OCI-M2 (cell line): ENCODE results near the gene SYPL1.

Experiments
- DNase-seq: peaks from one replicate; lab custom pipeline; 2025; ENCODE audit not compliant: unreplicated experiment; lab: John Stamatoyannopoulos, UW

SYPL1 gene

DNA sequence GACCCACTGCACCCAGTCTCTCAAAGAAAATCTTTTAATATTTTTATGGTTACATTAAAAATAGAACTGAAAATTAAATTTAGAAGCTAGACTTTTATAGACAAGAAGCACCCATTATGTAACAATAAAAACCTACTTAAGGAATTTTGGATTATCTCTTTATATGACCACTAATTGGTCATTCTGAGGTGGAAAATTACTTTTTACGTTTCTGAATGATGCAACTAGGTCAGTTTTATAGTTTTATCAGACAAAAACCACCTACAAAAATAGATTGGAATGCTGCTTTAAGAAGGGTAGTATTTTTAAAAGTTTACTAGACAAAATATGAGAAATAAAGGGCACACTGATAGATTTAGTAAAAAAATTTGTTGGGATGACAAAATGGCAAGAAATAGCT is 16.5 kb downstream of the SYPL1 start:
- no peak for DNase-seq

DNA sequence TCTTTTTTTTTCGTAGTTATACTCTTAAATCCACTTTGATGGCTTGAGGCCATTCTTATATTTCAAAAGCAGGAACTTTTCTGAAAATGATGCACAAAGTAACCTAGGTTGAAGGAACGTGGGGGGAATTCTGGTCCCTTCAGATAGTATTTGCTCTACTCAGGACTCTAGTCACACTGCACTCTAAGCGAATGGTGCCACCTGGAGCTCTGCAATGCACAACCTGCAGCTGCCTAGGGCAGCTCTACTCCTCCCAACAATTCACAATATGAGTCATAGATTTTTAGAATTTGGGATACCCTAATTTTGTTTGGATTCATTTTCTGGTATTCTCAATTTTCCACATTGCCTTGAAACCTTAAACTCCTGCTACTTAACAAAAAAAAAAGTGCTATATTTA is 17.3 kb downstream of the SYPL1 start:
- no peak for DNase-seq

DNA sequence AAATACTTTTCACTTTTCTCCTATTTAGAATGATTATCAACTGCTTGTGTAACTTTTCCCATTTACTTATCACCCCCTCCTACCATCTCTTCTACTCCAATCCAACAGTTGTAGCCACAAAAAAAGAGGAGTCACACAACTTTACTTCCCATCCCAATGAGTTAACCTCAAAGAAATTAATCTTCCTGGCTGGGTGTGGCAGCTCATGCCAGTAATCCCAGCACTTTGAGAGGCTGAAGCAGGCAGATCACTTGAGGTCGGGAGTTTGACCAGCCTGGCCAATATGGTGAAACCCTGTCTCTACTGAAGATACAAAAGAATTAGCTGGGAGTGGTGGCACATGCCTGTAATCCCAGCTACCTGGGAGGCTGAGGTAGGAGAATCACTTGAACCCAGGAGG is 19.9 kb downstream of the SYPL1 start:
- no peak for DNase-seq

DNA sequence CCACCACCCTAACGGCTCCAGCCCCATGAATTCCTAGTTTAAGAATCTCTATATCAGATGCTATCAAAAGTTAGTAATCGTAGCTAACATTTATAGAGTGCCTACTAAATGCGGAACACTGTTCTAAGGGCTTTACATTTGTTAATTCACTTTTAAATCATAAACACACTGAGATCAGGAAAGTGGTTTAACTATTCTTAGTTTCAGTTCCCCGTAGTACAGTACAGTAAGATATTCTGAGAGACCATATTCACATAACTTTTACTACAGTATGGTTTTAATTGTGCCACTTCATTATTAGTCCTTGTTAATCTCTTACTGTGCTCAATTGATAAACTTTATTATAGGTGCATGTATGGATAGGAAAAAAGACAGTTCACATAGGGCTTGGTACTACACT is 22.5 kb downstream of the SYPL1 start:
- DNase-seq: no peak

DNA sequence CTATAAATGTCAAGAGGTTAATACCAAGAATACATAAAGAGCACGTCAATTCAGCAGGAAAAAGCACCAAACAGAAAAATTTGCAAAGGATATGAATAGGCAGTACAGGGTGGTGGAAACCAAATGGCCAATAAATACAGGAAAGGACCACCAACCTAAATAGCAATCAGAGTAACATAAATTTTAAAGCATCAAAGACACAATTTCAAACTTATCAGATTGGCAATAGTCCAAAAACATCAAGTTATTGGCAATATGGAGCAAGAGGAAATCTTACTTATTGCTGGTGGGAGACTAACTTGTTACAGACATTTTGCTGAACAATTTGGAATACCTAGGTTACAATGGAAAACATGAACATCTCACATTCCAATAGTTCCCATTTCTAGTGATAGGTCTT is 24.1 kb downstream of the SYPL1 start:
- DNase-seq: no peak

DNA sequence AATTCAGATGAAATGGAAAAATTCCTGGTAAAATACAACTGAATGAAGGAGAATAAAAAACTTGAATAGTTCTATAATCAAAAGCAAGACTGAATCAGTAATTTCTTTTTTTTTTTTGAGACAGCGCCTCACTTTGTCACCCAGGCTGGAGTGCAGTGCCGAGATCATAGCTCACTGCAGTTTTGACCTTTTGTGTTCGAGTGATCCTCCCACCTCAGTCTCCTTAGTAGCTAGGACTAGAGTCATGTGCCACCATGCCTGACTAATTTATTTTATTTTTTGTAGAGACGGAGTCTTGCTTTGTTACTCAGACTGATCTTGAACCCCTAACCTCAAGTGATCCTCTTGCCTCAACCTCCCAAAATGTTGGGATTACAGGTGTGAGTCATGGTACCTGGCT is 26.1 kb downstream of the SYPL1 start:
- no peak for DNase-seq

DNA sequence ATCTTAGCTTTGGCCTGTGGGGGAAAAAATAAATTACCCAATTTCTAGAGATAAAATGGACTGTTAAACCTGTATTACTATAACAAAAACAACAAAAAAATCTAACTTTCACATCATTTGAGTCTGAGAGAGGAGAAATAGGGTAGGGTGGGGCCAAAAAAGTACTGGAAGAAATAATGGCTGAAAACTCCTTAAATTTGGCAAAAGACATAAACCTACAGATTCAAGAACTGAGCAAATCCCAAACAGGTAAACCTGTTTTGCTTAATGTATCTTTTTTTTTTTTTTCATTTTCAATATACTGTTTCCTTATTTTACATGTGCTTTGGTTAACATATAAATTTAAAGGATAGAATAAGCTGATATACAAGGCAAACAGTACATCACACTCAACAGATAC is 27.1 kb downstream of the SYPL1 start:
- no peak for DNase-seq

DNA sequence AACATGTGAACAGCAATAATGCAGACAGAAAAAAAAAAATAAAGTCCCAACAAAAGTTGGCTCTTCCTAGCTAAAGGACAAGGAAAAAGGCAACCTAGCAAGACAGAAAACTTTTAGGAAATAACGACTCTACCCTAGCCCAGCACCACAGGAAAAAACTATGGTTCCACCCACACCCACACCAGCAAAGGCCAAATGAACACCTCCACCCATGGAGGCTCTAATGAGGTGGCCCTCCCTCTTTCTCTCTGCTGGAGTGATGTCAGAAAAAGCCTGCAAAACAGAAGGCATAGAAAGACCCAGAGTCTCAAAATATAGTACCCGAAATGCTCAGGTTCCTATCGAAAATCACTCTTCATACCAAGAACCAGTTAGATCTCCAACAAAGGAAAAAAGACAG is 28.4 kb downstream of the SYPL1 start:
- DNase-seq: no peak

DNA sequence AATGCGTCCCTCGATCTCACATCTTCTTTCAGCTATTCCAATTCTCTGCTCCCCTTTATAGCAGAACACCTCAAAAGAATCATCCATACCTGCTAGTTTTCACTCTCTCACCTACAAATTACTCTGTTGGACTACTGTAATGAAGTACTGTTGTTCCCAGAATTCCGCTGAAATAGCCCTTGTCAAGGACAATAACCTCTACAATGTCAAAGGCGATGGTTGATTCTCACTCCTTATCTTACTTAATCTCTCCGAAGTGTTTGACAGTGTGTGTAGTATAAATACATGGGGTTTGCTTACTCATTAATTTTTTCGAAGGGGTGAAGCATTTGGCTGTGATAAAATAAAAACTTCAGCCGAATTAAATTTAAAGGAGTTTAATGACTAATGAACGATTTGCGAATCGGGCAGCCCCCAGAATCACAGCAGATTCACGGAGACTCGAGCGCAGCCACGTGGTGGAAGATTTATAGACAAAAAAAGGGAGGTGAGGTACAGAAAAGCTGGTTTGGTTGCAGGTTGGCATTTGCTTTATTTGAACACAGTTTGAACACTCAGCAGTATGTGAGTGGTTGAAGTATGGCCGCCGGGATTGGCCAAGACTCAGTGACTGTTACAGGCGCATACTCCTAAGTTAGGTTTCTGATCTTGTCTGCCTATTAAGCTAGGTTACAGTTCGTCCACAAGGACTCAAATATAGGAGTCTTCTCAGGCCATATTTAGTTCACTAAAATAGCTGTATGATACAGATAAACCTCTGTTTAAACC is 29.8 kb downstream of the SYPL1 start:
- DNase-seq: no peak

DNA sequence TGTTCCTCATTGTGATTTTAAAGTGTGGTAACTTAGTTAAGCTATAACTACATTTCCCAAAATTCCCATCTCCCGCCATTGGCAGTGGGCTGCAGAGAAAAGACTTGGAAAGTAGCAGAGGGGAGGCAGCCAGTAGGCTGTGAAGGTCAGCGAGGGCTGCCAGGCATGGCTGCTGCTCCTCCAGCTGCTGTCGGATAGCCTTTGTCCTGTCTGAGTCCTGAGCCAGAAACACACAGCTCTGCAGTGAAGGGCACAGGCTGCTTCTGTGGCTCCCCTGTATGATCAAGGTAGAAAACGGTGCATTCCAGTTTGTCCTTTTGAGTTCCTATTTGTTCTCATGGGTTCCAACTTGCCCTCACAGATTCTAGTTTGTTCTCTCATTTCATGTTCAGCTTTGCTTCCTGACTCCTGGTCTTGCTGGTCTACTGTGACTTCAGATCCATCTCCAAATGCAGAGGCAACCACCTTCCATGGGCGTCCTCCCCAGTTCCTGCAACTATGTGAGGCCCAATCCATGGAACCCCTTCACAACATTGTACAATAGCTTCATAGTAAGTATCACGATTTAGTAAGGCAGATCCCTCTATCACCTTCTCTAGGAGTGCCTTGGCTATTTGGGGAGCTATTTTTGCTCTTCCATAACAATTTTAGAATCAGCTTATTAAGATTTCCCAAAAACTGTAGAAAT is 31.7 kb downstream of the SYPL1 start:
- no peak for DNase-seq

DNA sequence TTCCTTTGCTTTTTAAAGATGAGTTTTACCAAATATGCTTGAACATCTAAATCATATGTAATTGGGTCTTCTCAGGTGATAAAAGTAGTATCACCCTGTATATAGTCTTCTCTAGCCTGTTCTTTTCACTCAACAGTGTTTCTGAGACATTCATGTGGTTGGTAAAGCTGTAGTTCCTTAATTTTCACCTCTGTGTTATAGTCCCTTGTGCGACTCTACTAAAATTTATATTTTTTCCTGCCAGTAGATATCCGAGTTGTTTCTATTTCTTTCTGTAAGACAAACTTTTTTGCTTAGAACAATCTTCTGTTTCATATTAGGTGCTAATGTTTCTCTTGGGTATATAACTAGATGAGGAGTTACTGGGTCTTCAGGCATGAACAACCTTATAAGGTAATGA is 35.6 kb downstream of the SYPL1 start:
- DNase-seq: no peak

DNA sequence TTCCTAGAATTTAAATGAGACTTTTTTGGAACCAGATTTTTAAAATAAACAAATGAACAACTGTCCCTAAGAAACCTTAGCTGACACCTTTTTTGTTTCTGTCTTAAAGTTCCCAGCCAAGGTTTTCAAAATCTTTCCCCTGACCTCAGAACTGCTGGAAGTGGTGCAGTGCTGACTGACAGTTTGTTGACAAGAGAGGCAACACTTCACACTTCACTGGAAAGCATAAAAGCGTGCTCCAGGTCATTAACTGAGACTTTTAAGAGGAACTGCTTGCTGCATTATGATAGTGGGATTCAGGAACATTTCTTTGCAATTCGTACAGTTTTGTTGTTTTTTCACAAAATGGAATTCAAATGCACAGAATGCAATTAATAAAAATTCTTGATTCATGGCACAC is 36.2 kb downstream of the SYPL1 start:
- no peak for DNase-seq

DNA sequence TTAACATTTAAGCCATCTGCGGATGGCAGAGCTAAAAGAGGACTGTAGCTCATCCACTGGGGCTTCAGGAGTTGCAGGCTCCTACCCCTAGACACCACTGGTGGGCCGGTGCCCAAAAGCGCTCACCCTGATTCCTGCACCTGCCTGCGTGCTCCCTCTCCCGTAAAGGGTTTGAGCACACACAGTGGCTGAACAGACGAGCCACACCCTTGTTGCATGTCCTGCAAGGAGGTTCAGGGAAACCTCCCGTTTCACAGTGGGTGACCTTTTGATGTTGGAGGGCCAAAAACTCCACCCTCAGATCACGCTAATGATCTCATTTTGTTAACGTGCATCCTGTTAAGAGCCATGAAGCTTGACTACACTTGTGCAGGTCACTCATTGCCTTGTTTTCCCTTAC is 37.9 kb downstream of the SYPL1 start:
- no peak for DNase-seq

DNA sequence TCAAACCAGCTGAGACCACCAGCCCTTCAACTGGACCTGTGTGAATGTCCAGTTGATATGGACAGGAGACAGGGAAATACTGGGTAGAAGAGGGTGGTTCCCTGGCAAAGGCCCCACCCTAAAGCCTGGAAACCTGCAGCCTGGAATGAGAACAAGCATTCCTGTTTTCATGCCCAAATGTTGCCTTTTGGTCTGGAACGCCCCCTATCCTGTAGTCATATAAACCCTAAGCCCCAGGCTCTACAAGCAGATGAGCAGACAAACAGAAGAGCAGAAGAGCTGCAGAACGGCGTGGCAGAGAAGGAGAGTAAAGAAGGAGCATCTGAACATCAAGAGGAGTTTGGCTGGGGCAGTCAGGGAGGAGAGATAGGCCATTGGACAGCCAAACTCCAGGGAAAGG is 38.4 kb downstream of the SYPL1 start:
- no peak for DNase-seq

DNA sequence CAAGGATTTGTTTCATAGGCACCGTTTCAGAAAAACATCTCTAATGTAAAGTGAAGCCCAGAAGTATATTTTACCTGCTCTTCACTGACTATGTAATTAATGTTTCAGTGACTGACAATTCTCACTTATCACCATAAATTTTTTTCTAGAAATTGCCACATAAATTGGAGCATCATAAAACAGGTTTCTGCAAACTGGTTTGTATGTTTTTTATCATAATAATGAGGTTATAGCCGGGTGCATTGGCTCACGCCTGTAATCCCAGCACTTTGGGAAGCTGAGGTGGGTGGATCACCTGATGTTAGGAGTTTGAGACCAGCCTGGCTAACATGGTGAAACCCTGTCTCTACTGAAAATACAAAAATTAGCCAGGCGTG is 39.4 kb downstream of the SYPL1 start:
- DNase-seq: no peak

DNA sequence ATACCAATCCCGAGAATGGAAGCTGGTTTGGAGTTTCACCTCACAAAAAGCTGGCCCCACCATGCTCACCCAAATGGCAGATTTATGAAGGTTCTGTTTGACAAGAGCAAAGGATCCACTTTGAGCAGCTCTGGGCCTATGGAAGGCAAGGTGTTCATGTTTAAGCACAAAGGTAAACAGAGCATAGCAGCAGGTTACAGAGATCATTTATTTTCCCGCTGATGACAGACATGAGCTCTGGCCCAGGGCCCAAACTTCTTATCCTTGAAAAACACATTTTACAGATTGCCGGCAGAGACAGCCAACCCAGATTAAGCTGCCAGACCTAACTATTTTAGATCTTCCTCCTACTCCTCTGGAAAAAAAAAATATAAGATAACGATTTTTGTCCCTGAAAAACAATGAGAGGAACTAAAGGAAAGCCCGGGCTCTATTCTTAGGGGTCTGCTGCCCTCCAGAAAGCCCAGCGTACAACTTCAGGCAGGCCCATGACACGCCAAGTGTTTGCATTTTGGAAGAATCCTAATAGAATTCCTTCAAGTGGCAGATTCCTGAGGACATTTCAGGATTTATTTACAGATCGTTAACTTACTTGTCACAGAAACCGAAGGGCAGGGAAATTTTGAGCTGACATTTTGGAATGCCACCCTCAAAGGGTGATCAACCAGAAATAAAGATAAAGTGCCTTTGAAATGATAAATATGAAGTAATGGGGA is 40.0 kb downstream of the SYPL1 start:
- peak; percentile 12 for DNase-seq

DNA sequence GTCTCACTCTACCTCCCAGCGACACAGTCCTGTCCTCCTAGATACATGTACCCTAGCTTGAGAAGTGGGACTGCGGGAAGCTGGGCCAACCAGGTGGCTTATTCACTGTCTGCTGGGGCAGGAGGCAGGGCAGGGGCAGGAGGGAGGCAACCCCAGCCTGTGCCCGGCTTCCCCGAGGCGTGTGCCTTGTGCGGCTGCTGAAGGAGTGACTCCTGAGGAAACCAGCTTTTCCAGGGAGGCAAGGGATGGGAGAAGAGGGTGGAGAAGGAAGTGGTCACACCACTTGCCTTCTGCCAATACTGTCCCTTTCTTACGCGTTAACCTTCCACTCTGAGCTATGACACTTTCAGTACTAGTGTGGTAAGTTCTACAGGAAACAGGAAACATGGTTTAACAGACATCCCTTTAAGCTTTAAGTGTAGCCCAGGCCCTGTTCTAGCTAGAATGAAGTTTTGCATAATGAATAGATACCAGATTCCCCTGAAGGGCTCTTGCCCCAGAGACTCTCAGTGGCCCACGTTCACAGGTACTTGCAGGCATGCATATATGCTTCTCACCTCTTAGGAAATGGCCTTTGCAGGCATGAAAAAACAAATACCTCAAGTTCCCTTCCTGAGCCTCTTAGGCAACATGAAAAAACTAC is 40.6 kb downstream of the SYPL1 start:
- DNase-seq: no peak

DNA sequence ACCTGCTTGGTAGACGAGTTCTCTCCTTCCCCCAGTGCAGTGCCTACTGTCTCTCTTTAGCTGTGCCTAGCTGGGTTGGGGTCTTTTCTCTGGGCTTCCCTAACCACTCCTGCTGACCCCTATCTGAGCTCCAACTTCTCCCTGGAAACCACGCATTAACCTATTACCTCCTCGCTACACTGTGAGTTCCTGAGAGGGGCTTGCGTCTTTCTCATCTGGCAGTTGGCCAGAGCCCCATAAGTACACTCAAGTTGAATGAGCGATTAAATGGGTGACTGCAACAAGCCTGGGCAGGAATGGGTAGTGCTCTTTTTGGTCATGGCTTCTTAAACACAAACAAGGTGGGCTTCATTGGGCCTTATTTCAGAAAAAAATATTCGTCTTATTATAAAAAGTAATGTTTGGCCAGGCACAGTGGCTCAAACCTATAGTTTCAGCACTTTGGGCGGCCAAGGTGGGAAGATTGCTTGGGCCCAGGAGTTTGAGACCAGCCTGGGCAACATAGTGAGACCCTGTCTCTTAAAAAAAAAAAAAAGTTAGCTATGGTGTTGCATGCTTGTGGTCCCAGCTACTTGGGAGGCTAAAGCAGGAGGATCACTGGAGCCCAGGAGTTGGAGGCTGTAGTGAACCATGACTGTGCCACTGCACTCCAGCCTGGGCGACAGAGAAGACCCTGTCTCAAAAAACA is 41.4 kb downstream of the SYPL1 start:
- DNase-seq: no peak

DNA sequence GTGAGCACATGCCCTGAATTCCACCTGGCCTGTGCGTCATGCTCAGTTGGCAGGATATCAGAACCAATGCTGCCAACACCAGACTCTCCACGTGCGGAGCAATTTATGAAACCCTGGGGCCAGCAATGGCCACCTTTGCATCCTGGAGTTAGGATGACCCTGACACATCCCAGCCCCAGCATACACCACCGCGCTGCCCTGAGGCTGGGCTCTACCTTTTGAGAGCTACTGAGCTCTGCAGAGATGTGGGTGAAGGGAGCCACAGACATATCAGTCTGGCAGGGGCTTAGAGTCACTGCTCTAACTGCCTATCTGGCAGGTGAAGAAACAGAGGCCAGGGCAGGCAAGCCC is 41.9 kb downstream of the SYPL1 start:
- DNase-seq: no peak

DNA sequence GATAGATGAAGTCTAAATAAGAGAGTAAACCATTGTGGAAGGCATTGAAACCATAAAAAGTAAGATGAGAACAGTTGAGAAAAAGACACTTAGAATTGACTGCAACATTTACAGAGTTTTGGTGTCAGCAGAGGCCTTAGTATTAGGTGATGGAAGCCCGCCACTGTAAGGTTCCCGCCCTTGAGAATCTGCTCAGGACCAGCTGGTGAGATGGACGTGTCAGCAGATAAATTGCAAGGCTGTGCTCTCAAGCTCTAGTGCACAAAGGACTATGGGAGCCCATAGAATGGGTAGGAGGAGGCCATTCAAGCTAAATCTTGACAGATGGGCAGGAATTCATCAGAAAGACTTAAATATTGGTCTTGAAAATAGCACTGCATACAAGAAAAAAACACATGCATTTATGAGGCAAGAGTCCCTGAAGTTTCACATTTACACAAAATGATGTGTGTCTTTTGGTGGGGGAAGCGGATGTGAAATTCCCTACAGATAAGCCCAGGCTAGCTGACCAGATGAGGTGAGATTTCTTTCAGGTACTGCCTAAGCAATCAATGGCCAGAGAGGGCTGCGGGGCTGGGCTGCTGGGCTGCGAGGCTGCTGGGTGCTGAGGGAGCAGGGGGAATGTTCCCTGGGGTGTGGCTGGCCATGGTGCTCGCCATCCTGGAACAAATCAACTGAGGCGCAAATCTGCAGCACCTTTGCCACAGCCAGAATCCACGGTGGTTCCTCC is 42.5 kb downstream of the SYPL1 start:
- no peak for DNase-seq

DNA sequence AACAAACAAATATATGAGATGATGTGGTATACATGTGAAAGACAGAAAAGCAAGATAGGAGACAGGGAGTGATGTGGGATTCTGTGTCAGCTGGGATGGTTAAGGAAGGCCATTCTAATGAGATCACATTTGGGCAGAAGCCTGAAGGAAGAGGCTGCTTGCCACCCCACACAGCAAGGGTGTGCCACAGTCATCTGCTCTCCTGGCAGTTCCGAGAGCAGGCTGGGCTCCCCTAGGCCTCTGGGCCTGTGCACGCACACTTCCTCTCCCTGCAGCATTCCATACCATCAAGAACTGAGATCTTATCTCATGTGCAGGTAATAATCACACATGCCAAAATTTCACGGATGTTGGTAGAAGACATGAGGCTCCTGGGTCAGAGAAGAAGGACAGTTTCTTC is 43.1 kb downstream of the SYPL1 start:
- no peak for DNase-seq
